Measurements from ENCODE around the gene ZNF488.

Gene ZNF488

DNA sequence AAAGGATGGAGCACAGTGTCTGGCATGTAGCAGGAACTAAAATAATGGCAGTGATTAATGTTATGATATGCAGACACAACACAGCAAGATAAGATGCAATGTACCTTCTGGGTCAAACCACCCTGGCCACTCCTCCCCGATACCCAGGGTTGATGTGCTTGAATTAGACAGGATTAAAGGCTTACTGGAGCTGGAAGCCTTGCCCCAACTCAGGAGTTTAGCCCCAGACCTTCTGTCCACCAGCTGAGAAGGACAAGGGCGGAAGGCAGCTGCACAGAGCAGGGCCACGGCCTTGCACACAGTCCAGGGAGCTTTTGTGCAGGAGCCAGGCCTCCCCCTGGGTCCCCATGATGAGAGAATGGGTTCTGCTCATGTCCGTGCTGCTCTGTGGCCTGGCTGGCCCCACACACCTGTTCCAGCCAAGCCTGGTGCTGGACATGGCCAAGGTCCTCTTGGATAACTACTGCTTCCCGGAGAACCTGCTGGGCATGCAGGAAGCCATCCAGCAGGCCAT, 35.9 kb downstream of the ZNF488 start, which contains the start of gene RBP3:
Gene RBP3, plus strand, starts transcription at position 226 of the 514 bp plus-strand sequence. Its CDS starts 122 bp downstream, at position 348.
- DNase-seq, result no peak

DNA sequence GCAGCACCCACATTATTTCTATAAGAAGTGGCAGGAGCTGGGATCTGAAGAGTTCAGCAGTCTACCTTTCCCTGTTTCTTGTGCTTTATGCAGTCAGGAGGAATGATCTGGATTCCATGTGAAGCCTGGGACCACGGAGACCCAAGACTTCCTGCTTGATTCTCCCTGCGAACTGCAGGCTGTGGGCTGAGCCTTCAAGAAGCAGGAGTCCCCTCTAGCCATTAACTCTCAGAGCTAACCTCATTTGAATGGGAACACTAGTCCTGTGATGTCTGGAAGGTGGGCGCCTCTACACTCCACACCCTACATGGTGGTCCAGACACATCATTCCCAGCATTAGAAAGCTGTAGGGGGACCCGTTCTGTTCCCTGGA, 36.8 kb downstream of the ZNF488 start:
- DNase-seq, result no peak

DNA sequence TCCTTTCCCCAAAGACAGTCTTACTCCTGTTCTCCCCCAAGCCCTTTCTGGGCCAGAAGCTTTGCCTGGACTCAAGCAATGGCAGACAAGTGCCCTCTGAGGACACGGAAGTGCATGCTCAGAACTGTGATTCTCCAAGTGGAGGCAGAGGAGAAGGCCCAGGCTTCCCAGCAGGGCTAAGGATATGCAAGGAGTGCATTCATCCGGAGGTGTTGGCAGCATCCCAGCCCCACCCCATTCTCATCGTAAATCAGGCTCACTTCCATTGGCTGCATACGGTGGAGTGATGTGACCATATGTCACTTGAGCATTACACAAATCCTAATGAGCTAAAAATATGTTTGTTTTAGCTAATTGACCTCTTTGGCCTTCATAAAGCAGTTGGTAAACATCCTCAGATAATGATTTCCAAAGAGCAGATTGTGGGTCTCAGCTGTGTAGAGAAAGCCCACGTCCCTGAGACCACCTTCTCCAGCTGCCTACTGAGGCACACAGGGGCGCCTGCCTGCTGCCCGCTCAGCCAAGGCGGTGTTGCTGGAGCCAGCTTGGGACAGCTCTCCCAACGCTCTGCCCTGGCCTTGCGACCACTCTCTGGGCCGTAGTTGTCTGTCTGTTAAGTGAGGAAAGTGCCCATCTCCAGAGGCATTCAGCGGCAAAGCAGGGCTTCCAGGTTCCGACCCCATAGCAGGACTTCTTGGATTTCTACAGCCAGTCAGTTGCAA, 37.4 kb downstream of the ZNF488 start:
- peak; percentile 56 for DNase-seq

DNA sequence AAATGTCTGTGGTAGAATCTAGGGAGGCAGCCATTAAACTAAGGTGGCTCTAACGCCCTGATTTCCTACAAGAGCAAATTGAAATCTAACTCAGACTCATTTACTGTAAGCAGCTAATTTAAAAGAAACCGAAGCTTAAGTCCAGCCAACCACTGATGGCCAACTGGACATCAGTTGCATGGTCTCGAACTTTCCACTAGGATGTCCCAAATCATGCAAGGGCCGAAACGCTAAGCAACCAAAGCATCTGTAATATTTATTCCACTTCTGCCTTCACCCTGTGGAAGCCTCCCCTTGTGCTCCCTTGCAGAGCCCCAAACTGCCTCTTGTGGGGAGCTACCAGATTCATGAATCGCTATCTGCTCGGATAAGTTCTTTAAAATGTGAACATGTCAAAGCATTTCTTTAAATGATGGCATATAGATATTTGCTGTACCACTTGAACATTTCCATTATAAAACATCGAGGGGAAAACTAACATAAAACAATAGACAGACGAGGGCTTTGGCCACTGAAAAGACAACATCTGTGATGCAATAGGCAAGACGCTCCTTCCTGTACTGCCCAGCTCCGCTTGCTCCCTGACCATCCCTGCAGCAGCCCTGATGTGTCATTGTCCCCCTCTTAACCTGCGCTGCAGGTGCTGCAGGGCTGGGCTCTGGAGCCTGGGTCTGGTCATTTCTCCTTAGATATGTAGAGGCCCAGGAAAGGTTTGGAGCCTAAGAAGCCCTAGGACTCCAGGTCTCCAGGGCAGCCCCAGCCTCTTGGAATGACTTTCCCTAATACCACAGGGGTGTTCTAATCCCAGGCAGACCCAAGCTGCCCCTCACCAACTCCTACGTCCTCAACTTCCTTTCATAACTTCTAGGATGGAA, 38.9 kb downstream of the ZNF488 start:
- no peak for DNase-seq

DNA sequence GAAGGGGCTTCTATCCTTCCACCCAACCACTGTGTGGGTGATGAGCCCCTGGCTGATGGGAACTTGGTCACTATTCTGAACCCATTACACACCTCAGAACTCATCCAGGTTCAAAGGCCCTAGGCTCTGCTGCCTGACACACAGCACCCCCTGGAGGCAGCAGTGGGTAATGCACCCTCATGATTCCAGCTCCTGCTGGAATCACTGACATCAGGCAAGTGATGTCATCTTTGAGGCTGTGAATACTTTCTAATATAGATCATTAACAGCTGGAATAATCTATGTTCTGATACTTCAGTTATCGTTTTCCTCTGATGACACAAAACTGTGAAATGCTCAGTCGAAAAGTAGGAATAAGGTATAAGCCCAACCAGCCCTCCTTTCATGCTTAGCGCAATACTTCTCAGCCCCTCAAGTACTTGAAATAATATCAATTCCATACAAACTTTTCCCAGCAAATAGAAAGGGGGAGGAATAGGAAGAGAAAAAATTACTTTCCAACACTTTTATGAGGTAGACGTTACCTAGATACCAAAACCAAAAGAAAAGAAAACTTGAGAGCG, 43.4 kb downstream of the ZNF488 start:
- DNase-seq, result peak; percentile 5

DNA sequence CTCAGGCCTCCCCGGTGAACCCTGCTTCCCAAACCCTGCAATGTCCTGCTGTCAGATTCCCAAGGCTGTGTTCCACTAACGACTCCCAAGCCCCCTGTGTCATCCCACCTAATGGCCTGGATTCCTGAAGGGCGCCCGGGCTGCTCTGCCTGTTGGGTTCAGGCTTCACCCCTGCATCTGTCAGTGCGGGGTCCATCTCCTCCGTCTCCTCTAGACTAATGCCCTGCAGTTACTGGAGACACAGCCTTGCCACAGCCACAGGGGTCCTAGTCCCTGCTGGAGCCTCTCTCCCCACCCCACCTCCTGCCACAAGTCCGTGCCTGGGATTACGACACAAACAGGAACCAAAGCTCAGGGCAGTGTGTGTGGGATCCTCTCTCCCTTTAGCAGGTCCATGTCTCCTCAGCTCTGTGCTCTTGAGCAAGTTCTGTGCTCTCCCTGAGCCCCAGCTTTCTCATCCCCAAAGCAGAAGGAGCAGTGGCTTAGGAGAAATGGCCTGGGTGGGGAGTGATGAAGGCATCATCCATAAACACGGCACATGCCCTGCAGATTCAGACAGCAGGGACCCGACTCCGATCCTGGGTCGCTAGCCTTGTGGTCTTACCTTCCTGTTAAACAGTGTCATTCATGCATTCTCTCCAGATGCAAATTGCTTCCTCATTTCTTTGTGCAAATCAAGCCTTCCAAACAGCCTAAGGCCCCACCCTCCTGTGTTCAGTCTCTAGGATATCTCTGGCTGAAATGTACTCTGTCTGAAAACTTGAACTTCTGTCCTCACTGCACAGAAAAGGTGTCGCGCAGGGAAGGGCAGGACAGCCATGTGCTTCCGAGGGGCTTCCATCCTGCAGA, 44.1 kb downstream of the ZNF488 start:
- DNase-seq, result no peak

DNA sequence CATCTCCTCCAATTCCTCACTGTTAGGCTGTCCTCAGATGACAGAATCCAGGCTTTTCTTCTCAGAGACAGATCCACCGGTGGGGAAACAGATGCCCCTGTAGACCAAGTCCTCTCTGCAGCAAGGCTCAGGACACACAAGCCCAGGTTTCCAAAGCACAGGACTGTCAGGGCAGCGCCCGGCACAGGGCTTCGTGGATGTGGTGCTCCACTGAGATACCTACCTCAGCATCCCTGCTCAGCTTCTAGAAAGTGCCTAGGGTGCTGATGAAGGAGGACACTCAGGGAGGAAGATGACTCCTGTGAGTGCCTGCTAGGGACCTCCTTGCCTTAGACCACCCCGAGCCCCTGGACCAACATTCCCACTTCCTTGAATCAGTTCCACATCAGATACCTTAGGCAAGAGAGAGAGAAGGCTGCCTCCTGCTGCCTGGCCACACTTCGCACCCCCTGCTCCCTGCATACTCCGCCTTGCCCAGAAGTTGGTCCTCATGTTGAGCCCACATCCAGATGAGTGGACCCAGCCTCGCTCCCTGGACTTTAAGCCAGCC, 44.8 kb downstream of the ZNF488 start:
- DNase-seq, result no peak

DNA sequence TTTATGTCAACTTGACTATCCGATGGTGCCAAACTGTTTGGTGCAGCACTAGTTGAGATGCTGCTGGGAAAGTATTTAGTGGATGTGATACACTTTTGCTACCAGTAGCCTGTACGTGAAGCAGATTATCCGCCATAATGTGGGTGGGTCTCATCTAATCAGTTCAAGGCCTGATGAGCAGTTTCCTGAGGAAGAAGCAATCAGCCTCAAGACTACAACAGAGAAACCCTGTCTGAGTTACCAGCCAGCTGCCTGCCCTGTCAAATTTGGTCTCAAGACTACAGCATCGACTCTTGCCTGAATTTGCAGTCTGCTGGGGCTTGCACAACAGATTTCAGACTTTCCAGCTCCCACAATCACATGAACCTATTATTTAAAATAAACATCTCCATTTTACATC, 46.8 kb downstream of the ZNF488 start:
- no peak for DNase-seq

DNA sequence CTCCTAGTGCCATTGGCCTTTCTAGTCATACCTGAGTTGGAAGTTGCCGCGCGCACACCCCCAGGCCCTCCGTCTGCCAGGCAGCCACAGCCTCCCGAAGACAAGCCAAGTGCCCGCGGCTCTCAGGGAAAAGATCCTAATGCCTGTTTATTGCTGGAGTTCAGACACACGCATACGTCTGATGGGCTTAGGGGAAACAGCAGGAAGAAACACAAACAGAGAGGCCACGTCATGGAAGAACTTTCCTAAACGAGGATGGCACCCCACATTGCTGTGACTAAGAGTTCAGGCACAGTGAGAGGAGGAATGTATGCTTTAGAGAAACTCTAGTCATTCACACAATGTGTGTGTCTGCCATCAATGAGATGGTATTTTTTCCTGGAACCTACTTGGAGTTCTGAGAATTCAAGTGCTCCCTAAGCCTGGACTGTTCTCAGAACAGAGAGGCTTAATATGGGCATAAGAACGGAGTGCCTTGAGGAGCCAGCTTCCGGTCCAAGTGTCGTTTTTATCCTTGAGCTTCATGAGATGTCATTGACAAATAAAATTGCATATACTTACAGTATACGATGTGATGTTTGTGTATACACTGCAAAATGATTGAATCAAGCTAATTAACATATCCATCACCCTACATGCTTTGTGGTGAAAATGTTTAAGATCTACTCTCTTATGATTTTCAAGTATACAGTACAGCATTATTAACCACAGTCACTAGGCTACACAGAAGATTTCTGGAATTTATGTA, 47.5 kb downstream of the ZNF488 start:
- DNase-seq, result no peak

DNA sequence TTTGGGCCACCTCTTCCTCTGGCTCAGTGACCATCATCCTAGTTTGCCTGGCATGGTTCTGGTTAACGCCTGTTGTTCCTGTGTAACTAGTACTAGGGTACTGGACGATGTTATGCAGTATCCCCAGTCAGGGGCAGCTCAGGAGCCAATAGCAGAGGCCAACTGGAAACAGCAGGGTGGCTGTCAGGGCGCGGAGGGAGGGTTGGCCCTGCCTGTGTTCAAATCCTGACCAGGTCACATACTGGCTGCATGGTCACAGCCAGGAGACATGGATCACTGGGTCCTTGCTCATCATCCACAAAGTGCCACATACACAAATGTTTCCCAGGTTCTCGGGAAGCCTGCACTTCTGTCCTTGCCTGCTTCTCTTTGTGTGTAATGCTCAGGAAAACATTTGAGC, 48.2 kb downstream of the ZNF488 start:
- DNase-seq, result no peak

DNA sequence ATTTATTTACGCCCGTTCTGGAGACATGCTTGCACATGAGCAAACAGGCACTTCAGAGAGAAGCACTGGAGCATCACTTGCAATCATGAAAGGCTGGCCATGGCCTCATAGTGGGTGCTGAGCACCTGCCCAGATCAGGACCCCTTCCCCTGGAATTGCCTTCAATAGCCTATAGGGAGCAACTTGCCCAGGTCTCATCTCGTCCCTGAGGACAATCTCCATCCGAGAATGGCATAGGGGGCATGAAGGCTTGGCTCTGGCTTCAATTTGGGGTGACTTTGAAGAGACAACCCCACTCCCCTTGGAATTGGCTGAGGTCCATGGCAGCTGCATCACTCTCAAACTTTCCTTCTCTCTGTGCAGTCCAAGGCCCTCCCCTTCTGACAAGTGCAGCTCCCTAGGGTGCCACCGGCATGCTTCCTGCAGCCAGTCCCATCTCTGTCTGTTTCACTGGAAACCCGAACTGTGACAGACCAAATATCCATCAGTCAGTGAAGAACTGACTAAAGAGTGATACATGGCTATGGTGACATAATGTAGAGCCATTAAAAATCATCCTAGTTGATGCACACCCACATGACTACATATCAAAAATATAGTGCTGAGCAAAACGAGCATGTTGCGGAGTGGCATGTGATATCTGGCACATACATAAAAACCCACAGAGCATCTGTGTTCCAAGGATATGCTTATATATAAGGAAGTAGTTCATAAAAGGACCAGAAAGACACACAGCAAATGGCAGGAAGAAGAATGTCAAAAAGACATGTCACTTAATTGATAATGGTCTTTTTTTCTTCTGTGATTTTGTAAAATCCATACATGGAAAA, 49.4 kb downstream of the ZNF488 start:
- DNase-seq, result no peak

DNA sequence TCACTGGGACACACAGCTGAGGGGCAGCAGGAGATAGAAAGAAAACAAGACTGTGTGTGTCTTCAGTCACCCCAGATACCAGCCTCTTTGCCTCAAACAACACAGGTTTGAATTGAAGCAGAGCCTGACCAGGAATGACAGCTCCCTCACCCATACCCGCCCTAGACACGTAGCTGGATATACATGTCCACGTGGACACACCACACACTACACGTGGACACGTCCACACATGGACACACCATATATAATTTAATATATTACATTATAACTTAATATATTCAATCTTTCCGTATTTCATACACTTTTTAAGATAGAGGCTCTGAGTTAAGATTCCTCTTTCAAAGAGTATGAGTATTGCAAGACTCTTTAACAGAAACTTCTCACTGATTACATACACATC, 50.6 kb downstream of the ZNF488 start:
- DNase-seq, result no peak

DNA sequence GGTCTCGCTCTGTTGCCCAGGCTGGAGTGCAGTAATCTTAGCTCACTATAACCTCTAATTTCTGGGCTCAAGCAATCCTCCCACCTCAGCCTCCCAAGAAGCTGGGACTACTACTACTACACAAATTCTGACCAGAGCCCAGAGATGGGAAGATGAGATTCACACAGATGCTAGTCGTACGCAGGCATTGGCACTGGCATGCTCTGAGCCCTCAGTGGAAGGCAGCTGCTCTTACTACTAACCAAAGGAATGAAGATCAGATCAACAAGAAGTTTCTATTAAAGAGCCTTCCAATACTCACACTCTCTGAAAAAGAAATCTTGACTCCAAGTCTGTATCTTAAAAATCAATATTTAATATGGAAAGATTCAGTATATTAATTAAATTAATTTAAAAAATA, 51.1 kb downstream of the ZNF488 start:
- DNase-seq, result no peak

DNA sequence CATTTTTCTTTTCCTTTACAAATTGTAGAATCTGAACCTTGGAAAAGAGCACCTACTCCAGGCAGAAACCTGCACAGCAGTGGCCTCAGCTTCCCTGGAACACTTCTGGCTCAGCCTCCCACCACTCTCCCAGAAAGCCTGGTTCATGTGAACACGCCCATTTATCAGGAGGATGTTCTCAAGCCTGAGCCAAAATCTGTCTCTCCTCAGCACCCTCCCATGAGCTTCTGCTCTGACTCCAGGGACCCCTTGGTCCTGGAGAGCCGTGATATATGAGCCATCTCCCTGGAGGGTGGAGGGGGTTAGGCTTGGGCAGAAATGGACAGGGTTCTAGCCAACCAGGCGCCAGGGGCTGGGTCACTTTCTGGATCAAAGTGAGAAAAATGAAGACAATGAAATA, 51.7 kb downstream of the ZNF488 start:
- no peak for DNase-seq

DNA sequence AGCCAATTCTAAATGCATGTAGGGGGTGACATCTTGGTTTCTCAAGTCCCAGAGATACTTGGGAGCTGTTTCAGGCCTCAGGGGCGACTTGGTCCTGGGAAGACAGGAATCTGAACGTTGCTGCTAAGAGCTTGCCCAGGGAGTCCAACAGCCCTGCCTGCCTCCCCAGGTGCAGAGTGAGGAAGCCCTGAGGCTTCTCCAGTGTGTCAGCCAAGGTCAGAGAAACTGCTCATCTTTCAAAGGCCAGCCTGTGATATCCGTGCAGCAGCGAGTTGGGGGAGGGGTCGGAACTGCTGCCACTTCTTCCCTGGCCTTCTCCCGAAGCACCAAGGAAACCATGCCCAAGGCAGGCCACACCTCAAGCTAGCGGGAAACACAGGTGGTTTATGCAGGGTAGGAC, 52.1 kb downstream of the ZNF488 start:
- no peak for DNase-seq

DNA sequence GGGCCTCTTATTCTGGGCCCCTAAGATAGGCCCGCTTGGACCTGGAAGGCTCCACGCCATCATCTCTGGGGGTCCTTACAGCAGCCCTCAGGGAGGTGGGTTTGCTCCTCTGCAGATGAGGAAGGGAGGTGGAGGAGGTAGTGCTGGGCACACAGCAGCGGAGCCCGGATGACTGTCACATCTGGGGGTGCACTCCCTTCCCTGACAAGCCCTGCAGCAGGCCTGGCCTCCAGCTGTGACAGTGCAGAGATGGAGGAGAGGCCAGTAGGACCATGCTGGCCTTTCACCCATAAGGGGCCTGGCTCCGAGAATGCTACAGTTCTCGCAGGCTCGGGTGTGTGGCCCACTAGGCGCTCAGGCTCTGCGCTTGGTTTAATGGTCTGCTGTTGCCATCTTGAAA, 52.6 kb downstream of the ZNF488 start:
- no peak for DNase-seq

DNA sequence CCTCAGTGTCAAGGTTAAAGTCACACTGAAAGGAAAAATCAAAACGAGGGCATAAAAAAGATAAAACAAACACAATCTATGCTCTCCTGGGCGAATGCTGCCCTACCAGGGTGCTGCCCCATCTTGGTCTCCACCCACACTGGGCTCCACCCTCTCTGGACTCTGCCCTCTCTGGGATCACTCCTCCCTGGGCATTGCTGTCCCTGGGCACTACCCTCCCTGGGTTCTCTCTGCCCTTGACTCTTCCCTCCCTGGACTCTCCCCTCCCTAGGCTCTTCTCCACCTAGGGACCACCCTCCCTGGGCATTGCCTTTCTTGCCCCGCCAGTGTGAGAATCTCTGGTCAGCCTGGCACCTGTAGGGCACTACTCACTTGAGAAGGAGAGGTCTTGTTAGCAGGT, 53.3 kb downstream of the ZNF488 start:
- DNase-seq, result no peak

DNA sequence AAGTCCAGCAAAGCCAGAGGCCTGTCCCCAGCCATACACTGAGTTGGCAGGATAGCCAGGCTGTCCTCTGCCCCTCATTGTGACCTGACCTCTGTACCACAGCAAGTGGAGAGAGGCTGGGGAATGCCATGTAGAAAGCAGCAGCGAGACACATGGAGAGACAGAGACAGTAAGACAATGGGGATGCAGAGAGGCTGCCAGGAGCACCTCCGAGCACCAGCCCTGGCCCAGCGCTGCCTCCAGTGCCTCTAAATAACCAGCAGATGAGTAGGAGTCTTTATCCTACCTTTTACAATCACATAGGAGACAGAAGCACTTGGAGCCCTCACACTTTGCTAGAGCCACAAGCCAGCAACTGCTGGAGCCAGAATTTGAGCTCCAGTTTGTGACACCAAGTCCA, 53.7 kb downstream of the ZNF488 start:
- no peak for DNase-seq

DNA sequence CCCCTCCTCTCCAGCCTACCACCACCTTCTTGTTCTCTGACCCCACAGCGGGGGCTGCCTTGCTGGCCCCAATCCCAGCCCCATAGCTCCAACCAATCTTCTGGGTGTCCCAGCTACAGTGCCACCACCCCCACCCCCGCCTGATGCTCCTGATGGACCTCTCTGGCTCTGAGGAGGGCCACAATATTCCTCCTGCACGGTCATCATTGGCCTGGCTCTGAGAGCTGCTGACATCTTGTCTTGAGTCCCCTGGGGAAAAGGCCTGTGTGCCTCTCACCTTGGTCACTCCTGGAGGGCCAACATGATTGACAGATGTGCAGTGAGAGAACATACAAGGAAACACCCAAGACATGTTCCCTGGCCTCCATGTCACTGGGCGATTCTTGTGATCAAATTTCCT, 54.2 kb downstream of the ZNF488 start:
- DNase-seq, result no peak

DNA sequence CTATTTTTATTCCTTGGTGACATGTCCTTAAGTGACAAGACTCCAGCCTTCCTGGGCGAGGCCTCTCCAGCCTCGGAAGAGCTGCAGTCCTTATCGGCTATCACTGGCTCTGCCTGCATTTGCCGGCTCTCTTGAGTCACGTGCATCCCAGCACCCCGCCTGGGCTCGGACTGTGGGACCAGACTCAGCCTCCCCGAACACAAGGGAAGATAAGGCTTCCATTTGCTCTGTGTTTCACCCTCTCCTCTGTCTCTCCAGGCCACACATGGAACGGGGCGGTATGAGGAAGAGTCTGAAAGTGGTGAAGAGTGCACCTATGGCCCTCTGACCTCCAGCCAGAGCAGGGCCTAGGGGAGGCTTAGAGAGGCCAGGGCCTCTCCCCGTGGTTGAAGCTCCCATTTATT, 57.2 kb downstream of the ZNF488 start:
- DNase-seq, result no peak
